ENCODE measurements around the gene CD48. TPM values are rescaled to one million over a fixed set of nuclear protein-coding genes. Genes with fewer than 3 reads are reported as not detected.
"Not testable (repeated sequence)": the region's sequence is repeated elsewhere in the genome, so short reads cannot be mapped to it uniquely, and the experiment has no call there.

Gene CD48
- polyA plus RNA-seq, 1 of the 3 experiments (the other 2 are of a cell fraction) = not detected

GRCh38 chr1:160702100-160702499 is 9.5 kb downstream of the CD48 start:
- no peak overlapping the region for H3K4me3 ChIP-seq (ENCODE audit: low read depth in 2 of 2, low read length in 1 of 2)
- no peaks in the 10 kb centered on the region for H3K79me2 ChIP-seq (ENCODE audit: insufficient read depth)
- ChIA-PET POLR2A (no interaction called here), CTCF (no interaction called here)
- H3K4me2 ChIP-seq = no peak overlapping the region
- H3K4me1 ChIP-seq (ENCODE audit: control insufficient read depth in 1 of 2, insufficient read depth in 2 of 2, low read depth in 1 of 2, low read length in 1 of 2) = no peaks in the 10 kb centered on the region
- H3F3A ChIP-seq (replicated peaks; ENCODE audit: insufficient read depth) = no peaks in the 10 kb centered on the region
- no peak for TF ChIP-seq EZH2phosphoT487 (IDR thresholded peaks at IDR 0.05; ENCODE audit: borderline replicate concordance, low read depth)
- no peak for TF ChIP-seq IRF3 (IDR thresholded peaks at IDR 0.05; ENCODE audit: low read depth, low read length)
- TF ChIP-seq CTCF (IDR thresholded peaks at IDR 0.05) = no peak
- TF ChIP-seq ELF1 (IDR thresholded peaks at IDR 0.05) = no peak
- TF ChIP-seq RCOR1 (IDR thresholded peaks at IDR 0.05; ENCODE audit: low read length) = no peak
- TF ChIP-seq MXI1 (IDR thresholded peaks at IDR 0.05; ENCODE audit: low read depth, low read length) = no peak
- TF ChIP-seq ZBTB33 (IDR thresholded peaks at IDR 0.05; ENCODE audit: borderline replicate concordance, low read depth) = no peak
- TF ChIP-seq CHD2 (IDR thresholded peaks at IDR 0.05; ENCODE audit: low read length, partially characterized antibody) = no peak
- no peak for TF ChIP-seq TCF12 (IDR thresholded peaks at IDR 0.05)
- no peak for TF ChIP-seq MEF2A (IDR thresholded peaks at IDR 0.05; ENCODE audit: borderline replicate concordance, low read depth)
- no peak for TF ChIP-seq TAF1 (IDR thresholded peaks at IDR 0.05; ENCODE audit: borderline replicate concordance, low read depth, low read length)
- TF ChIP-seq USF1 (IDR thresholded peaks at IDR 0.05; ENCODE audit: borderline replicate concordance, low read depth) = no peak
- no peak for TF ChIP-seq YY1 (IDR thresholded peaks at IDR 0.05; ENCODE audit: low read depth)
- TF ChIP-seq RFX5 (IDR thresholded peaks at IDR 0.05; ENCODE audit: low read length) = no peak
- no peak for TF ChIP-seq FOXJ3 (CRISPR knock-in tag; IDR thresholded peaks at IDR 0.05)
- no peak for TF ChIP-seq USF2 (IDR thresholded peaks at IDR 0.05; ENCODE audit: borderline replicate concordance, low read depth, low read length)
- TF ChIP-seq MAX (IDR thresholded peaks at IDR 0.05; ENCODE audit: low read depth) = no peak
- no peak for TF ChIP-seq PBX3 (IDR thresholded peaks at IDR 0.05)
- no peak overlapping the region for H3K9ac ChIP-seq
- no peaks in the 10 kb centered on the region for H3K36me3 ChIP-seq (replicated peaks in 1 of 2; ENCODE audit: control insufficient read depth in 1 of 2, insufficient read depth in 2 of 2, low read length in 1 of 2)
- no peak overlapping the region for H3K27ac ChIP-seq (ENCODE audit: low read depth in 2 of 2, low read length in 1 of 2)
- DNase-seq = no peak
- peaks cover 21% of the 10 kb centered on the region; the same call in 1 of the 2 replicates for H3K27me3 ChIP-seq (ENCODE audit: insufficient read depth)
- no peaks in the 10 kb centered on the region for H4K20me1 ChIP-seq (ENCODE audit: insufficient read depth)
- no peaks in the 10 kb centered on the region for H3K9me2 ChIP-seq
- 8% methylated on average over 5 of the region's 5 CpGs for WGBS (ENCODE audit: low lambda C conversion rate)
- no peaks in the 10 kb centered on the region for H3K9me3 ChIP-seq
- no peak overlapping the region for H2AFZ ChIP-seq (ENCODE audit: low read depth)

GRCh38 chr1:160692390-160692789 is 19.2 kb downstream of the CD48 start:
- WGBS (ENCODE audit: low lambda C conversion rate) = 17% methylated on average over 10 of the region's 10 CpGs
- H3K4me1 ChIP-seq (ENCODE audit: control insufficient read depth in 1 of 2, insufficient read depth in 2 of 2, low read depth in 1 of 2, low read length in 1 of 2); CTCF ChIA-PET: not testable (repeated sequence)

More at GRCh38 chr1:160692390-160692789, 19.2 kb downstream of the CD48 start:
- H3K4me3 ChIP-seq (ENCODE audit: low read depth in 2 of 2, low read length in 1 of 2); H3F3A ChIP-seq (replicated peaks; ENCODE audit: insufficient read depth); DNase-seq; H3K36me3 ChIP-seq (replicated peaks in 1 of 2; ENCODE audit: control insufficient read depth in 1 of 2, insufficient read depth in 2 of 2, low read length in 1 of 2); H3K9me2 ChIP-seq; H4K20me1 ChIP-seq (ENCODE audit: insufficient read depth); H2AFZ ChIP-seq (ENCODE audit: low read depth); H3K27ac ChIP-seq (ENCODE audit: low read depth in 2 of 2, low read length in 1 of 2); H3K9me3 ChIP-seq; H3K4me2 ChIP-seq; H3K9ac ChIP-seq; H3K79me2 ChIP-seq (ENCODE audit: insufficient read depth); POLR2A ChIA-PET: not testable (repeated sequence)
- H3K27me3 ChIP-seq (ENCODE audit: insufficient read depth) = peaks cover 18% of the 10 kb centered on the region; the same call in 1 of the 2 replicates
